ENCODE measurements around the gene DGKI.
"Not testable (repeated sequence)": the region's sequence is repeated elsewhere in the genome, so short reads cannot be mapped to it uniquely, and the experiment has no call there.

Gene DGKI

GRCh38 chr7:137835486-137836112 lies 11.2 kb downstream of the DGKI start:
- no peak for DNase-seq (ENCODE audit: low read depth in 3 of 3)

- no peak for DNase-seq (ENCODE audit: low read depth in 3 of 3)
Measured at GRCh38 chr7:137834552-137834951, 12.2 kb downstream of the DGKI start.

- not testable (repeated sequence) for DNase-seq (ENCODE audit: low read depth in 3 of 3)
Measured at GRCh38 chr7:137832990-137833389, 13.8 kb downstream of the DGKI start.

GRCh38 chr7:137832382-137832781 lies 14.4 kb downstream of the DGKI start:
- no peak for DNase-seq (ENCODE audit: low read depth in 3 of 3)

- not testable (repeated sequence) for DNase-seq (ENCODE audit: low read depth in 3 of 3)
Measured at GRCh38 chr7:137831555-137831954, 15.2 kb downstream of the DGKI start.

- DNase-seq (ENCODE audit: low read depth in 3 of 3), result no peak
Measured at GRCh38 chr7:137829337-137829992, 17.3 kb downstream of the DGKI start.

- no peak for DNase-seq (ENCODE audit: low read depth in 3 of 3)
Measured at GRCh38 chr7:137828456-137828855, 18.3 kb downstream of the DGKI start.

GRCh38 chr7:137825489-137825888 lies 21.3 kb downstream of the DGKI start:
- no peak for DNase-seq (ENCODE audit: low read depth in 3 of 3)

GRCh38 chr7:137820677-137821420 lies 25.9 kb downstream of the DGKI start:
- no peak for DNase-seq (ENCODE audit: low read depth in 3 of 3)

GRCh38 chr7:137820156-137820555 lies 26.6 kb downstream of the DGKI start:
- DNase-seq (ENCODE audit: low read depth in 3 of 3), result no peak

- no peak for DNase-seq (ENCODE audit: low read depth in 3 of 3)
Measured at GRCh38 chr7:137818036-137818435, 28.7 kb downstream of the DGKI start.

GRCh38 chr7:137816696-137817320 lies 30.0 kb downstream of the DGKI start:
- no peak for DNase-seq (ENCODE audit: low read depth in 3 of 3)

GRCh38 chr7:137813541-137813940 lies 33.2 kb downstream of the DGKI start:
- DNase-seq (ENCODE audit: low read depth in 3 of 3), result no peak

- no peak for DNase-seq (ENCODE audit: low read depth in 3 of 3)
Measured at GRCh38 chr7:137810248-137810647, 36.5 kb downstream of the DGKI start.

GRCh38 chr7:137804836-137805235 lies 41.9 kb downstream of the DGKI start:
- DNase-seq (ENCODE audit: low read depth in 3 of 3), result no peak

GRCh38 chr7:137801491-137801890 lies 45.3 kb downstream of the DGKI start:
- DNase-seq (ENCODE audit: low read depth in 3 of 3), result no peak

GRCh38 chr7:137801003-137801402 lies 45.8 kb downstream of the DGKI start:
- DNase-seq (ENCODE audit: low read depth in 3 of 3), result no peak

GRCh38 chr7:137798073-137798763 lies 48.6 kb downstream of the DGKI start:
- DNase-seq (ENCODE audit: low read depth in 3 of 3), result no peak

GRCh38 chr7:137795211-137795610 lies 51.6 kb downstream of the DGKI start:
- no peak for DNase-seq (ENCODE audit: low read depth in 3 of 3)

GRCh38 chr7:137791930-137792329 lies 54.8 kb downstream of the DGKI start:
- no peak for DNase-seq (ENCODE audit: low read depth in 3 of 3)

GRCh38 chr7:137790828-137791227 lies 55.9 kb downstream of the DGKI start:
- no peak for DNase-seq (ENCODE audit: low read depth in 3 of 3)
